HG03196 (cell line): Measurements from ENCODE around the gene PSMD9.
"Not testable (repeated sequence)": the region's sequence is repeated elsewhere in the genome, so short reads cannot be mapped to it uniquely, and the experiment has no call there.

Experiments
- ATAC-seq: cut with Tn5 transposase; IDR thresholded peaks from one replicate; pipeline ENCODE4 v1.9.1; 2021; ENCODE audit not compliant: unreplicated experiment

PSMD9 gene

GRCh38 chr12:121918679-121919038, 30.1 kb downstream of the PSMD9 start:
- no peak for ATAC-seq

GRCh38 chr12:121921066-121921465, 32.5 kb downstream of the PSMD9 start:
- no peak for ATAC-seq

DNA sequence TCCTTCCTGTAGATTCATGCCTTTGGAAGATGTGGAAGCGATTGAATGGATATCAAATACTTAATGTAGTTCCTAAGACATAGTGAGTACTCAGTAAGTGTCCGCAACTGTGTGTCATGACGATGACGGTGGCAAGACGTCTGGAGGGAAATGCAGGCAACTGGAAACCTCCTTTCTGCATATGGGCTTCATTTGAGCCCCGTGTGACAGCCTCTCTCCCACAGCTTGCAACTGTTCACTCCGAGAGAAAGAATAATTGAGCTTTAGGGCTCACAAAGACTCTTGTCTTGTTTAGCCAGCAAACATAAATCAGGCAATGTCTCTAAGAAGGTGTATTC, 36.7 kb downstream of the PSMD9 start:
- no peak for ATAC-seq

DNA sequence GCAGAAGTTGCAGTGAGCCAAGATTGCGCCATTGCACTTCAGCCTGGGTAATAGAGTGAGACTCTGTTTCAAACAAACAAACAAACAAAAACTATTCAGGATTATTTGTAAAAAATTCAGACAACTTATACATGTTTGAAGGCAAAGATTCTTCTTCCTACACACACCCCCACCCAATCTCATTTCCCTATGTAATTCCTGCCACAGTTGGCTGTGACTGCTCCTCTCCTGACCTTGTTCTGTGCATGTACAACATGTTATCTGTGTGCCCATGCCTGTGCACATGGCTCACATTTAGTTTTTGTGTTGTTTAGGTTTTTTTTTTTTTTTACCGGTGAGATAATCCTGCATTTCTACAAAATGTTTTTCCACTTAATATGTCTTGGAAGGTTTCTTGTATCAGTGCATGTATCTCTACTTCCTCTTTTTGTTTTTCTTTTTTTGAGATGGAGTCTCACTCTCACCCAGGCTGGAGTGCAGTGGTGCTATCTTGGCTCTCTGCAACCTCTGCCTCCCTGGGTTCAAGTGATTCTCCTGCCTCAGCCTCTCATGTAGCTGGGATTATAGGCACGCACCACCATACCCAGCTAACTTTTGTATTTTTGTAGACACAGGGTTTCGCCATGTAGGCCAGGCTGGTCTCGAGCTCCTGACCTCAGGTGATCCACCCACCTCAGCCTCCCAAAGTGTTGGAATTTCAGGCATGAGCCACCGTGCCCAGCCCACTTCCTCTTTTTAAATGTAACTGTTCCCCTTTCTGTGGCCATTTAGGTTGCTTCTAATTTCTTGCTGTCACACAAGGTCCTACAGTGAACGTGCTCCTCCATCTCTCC, 38.5 kb downstream of the PSMD9 start:
- ATAC-seq, result no peak

DNA sequence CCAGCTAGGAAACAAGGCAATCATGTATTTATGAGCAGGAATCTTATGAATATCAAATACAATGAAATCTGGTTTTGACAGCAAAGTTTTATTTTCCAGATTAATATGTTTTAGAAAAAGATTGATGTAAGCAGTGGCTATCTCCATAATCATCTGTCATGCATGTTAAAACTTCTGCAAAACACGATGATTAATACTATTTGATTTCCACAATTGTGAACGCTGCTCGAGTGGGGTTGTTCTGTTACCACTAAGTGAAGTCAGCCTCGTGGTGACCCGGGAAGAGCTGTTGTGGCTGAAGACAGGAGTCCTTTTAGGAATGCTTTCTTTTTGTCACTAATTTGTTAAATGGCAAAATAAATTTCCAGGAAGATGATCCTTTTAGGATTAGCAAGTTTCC, 39.2 kb downstream of the PSMD9 start:
- ATAC-seq, result no peak

DNA sequence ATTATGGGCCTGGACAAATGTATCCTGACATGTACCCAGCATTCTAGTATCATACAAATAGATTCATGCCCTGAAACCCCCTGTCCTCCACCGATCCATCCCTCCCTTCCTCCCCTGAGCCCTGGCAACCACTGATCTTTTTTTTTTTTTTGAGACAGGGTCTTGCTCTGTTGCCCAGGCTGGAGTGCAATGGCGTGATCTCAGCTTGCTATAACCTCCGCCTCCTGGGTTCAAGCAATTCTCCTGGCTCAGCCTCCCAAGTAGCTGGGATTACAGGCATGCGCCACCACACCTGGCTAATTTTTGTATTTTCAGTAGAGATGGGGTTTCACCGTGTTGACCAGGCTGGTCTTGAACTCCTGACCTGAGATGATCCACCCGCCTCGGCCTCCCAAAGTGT, 41.0 kb downstream of the PSMD9 start:
- ATAC-seq, result not testable (repeated sequence)

DNA sequence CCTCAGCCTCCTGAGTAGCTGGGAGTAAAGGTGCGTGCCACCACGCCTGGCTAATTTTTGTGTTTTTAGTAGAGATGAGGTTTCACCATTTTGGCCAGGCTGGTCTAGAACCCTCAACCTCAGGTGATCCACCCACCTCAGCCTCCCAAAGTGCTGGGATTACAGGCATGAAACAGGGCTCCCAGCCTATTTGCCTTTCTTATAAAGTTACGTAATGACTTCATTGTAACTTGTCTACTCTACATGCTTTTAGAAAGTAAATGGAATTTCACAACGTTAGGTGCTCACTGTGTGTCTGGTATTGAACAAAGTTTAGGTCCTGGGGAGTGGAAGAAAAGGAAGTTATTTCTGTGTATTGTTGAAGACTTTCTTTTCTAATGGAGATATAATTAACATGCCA, 42.3 kb downstream of the PSMD9 start:
- no peak for ATAC-seq

GRCh38 chr12:121932176-121932536, 43.6 kb downstream of the PSMD9 start:
- ATAC-seq, result no peak

- no peak for ATAC-seq
Observed at GRCh38 chr12:121932914-121933521, 44.4 kb downstream of the PSMD9 start.

DNA sequence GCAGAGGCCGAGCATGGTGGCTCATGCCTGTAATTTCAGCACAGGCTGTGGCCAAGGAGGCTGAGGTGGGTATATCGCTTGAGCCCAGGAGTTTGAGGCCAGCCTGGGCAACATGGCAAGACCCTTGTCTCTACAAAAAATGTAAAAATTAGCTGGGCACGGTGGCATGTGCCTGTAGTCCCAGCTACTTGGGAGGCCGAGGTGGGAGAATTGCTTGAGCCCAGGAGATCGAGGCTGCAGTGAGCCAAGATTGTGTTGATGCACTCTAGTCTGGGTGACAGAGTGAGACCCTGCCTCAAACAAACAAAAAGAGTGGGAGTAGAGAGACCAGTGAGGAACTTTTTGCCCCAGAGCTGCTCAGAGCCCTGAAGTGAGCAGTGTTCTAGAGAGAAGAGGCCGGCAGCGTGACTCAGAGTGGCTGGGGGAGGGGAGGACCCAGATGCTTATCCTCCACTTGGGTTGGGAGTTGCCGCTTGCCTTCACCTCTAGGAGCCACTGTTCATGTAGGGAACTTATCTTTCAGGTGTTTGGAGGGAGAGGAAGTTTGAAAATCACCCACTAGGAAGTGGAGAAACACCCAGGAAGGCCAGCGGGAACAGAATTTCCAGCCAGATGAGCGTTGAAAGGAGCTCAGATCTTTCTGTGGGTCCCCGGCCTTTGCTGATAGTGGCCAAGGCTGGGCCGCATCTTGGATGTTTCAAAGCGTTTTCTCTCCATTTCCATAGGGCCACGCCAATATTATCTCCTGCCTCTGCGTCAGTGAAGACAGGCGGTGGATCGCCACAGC, 45.1 kb downstream of the PSMD9 start:
- no peak for ATAC-seq

DNA sequence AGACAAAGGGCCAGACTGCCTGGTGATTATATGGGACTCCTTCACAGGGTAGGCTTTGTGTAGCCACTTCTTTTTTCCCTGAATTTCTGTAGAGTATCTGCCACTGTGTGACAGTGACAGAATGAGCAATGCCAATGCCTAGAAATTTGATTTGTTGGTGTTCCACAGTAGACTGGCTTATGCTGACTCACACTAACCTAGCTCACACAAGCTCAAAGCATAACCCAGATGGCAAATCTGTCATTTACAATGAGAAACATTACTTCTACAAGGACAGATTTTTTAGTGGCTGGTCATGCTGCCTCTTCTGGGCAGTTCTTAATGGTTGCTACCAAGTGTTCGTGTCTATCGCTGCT, 45.7 kb downstream of the PSMD9 start:
- no peak for ATAC-seq

GRCh38 chr12:121937654-121938053, 49.1 kb downstream of the PSMD9 start:
- ATAC-seq, result no peak

- no peak for ATAC-seq
Observed at GRCh38 chr12:121939186-121939585, 50.6 kb downstream of the PSMD9 start.

- no peak for ATAC-seq
Observed at GRCh38 chr12:121939992-121940766, 51.6 kb downstream of the PSMD9 start.

GRCh38 chr12:121942145-121942718, 53.6 kb downstream of the PSMD9 start:
- ATAC-seq, result no peak

GRCh38 chr12:121943926-121944325, 55.3 kb downstream of the PSMD9 start:
- ATAC-seq, result no peak

GRCh38 chr12:121946313-121947025, 57.9 kb downstream of the PSMD9 start:
- ATAC-seq, result no peak

- ATAC-seq, result no peak
Observed at GRCh38 chr12:121947981-121948380, 59.4 kb downstream of the PSMD9 start.

DNA sequence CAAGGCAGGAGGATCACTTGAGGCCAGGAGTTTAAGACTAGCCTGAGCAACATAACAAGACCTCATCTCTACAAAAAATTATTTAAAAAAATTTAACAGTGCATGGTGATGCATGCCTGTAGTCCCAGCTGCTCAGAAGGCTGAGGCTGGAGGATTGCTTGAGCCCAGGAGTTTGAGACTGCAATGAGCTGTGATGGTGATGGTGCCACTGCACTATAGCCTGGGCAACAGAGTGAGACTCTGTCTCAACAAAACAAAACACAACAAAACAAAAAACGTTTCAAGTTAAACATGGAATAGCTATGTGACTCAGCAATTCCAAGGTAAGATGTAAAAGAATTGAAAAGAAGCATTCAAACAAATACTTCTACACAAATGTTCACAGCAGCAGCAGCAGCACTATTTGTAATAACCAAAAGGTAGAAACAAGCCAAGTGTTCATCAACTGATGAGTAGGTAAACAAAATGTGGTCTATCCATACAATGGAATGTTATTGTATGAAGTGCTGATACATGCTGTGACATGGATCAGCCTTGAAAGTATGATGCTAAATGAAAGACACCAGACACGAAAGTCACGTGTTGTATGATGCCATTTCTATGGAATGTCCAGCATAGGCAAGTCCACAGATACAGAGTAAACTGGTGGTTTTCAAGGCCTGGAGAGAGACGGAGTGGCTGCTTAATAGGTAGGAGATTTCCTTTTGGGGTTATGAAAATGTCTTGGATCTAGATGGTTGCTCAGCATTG, 61.2 kb downstream of the PSMD9 start:
- ATAC-seq, result no peak
